ENCODE measurements around the gene PPFIBP2.

Gene PPFIBP2

GRCh38 chr11:7524462-7525235 is 10.8 kb downstream of the PPFIBP2 start:
- Histone ChIP-seq H3K4me3 (ENCODE audit: low read length) (no peak overlapping the region), H3K9me3 (replicated peaks; ENCODE audit: insufficient read depth, low read length) (no peaks in the 10 kb centered on the region), H3K4me1 (ENCODE audit: low read length) (peaks cover 32% of the 10 kb centered on the region), H3K4me2 (ENCODE audit: low read depth, low read length) (no peak overlapping the region), H3K9ac (ENCODE audit: low read length) (no peak overlapping the region), H3K27me3 (replicated peaks; ENCODE audit: insufficient read depth, low read length) (no peaks in the 10 kb centered on the region), H4K20me1 (ENCODE audit: insufficient read depth, low read length) (no peaks in the 10 kb centered on the region), H3K9me2 (replicated peaks; ENCODE audit: insufficient read depth, low read length) (no peaks in the 10 kb centered on the region), H3K36me3 (replicated peaks; ENCODE audit: insufficient read depth, low read length) (no peaks in the 10 kb centered on the region), H3K79me2 (ENCODE audit: low read length) (peaks cover 28% of the 10 kb centered on the region), H3F3A (ENCODE audit: insufficient read depth, low read length) (peaks cover 14% of the 10 kb centered on the region), H3K27ac (ENCODE audit: low read length) (no peak overlapping the region), H2AFZ (ENCODE audit: low read length) (no peak overlapping the region)
- TF ChIP-seq EZH2 (optimal IDR thresholded peaks at IDR 0.05; ENCODE audit: low read depth, low read length) (no peak), CTCF (IDR thresholded peaks at IDR 0.05; ENCODE audit: low read length) (no peak), EZH2phosphoT487 (IDR thresholded peaks at IDR 0.05; ENCODE audit: low read length) (no peak)
- DNase-seq, result no peak

GRCh38 chr11:7525424-7525823 is 11.6 kb downstream of the PPFIBP2 start:
- no peaks in the 10 kb centered on the region for H3K27me3 ChIP-seq (replicated peaks; ENCODE audit: insufficient read depth, low read length)
- no peaks in the 10 kb centered on the region for H4K20me1 ChIP-seq (ENCODE audit: insufficient read depth, low read length)

GRCh38 chr11:7527029-7527428 is 13.2 kb downstream of the PPFIBP2 start:
- Histone ChIP-seq H3K4me2 (ENCODE audit: low read depth, low read length) (no peak overlapping the region), H3K79me2 (ENCODE audit: low read length) (peaks cover 26% of the 10 kb centered on the region), H3K36me3 (replicated peaks; ENCODE audit: insufficient read depth, low read length) (no peaks in the 10 kb centered on the region), H3K9ac (ENCODE audit: low read length) (no peak overlapping the region), H3K9me3 (replicated peaks; ENCODE audit: insufficient read depth, low read length) (no peaks in the 10 kb centered on the region), H4K20me1 (ENCODE audit: insufficient read depth, low read length) (no peaks in the 10 kb centered on the region), H3K27ac (ENCODE audit: low read length) (no peak overlapping the region), H3K4me1 (ENCODE audit: low read length) (peaks cover 19% of the 10 kb centered on the region), H3K9me2 (replicated peaks; ENCODE audit: insufficient read depth, low read length) (no peaks in the 10 kb centered on the region), H2AFZ (ENCODE audit: low read length) (no peak overlapping the region), H3F3A (ENCODE audit: insufficient read depth, low read length) (no peaks in the 10 kb centered on the region), H3K27me3 (replicated peaks; ENCODE audit: insufficient read depth, low read length) (no peaks in the 10 kb centered on the region), H3K4me3 (ENCODE audit: low read length) (no peak overlapping the region)
- TF ChIP-seq CTCF (IDR thresholded peaks at IDR 0.05; ENCODE audit: low read length), result no peak
- TF ChIP-seq EZH2phosphoT487 (IDR thresholded peaks at IDR 0.05; ENCODE audit: low read length), result no peak
- no peak for DNase-seq

More at GRCh38 chr11:7525424-7525823, 11.6 kb downstream of the PPFIBP2 start:
- Histone ChIP-seq H3K9ac (ENCODE audit: low read length) (no peak overlapping the region), H3K27ac (ENCODE audit: low read length) (no peak overlapping the region), H3K4me3 (ENCODE audit: low read length) (no peak overlapping the region), H3K9me2 (replicated peaks; ENCODE audit: insufficient read depth, low read length) (no peaks in the 10 kb centered on the region), H3K9me3 (replicated peaks; ENCODE audit: insufficient read depth, low read length) (no peaks in the 10 kb centered on the region), H2AFZ (ENCODE audit: low read length) (no peak overlapping the region), H3K36me3 (replicated peaks; ENCODE audit: insufficient read depth, low read length) (no peaks in the 10 kb centered on the region), H3K4me1 (ENCODE audit: low read length) (peaks cover 25% of the 10 kb centered on the region), H3K4me2 (ENCODE audit: low read depth, low read length) (no peak overlapping the region), H3F3A (ENCODE audit: insufficient read depth, low read length) (peaks cover 8% of the 10 kb centered on the region), H3K79me2 (ENCODE audit: low read length) (peaks cover 28% of the 10 kb centered on the region)
- TF ChIP-seq CTCF (IDR thresholded peaks at IDR 0.05; ENCODE audit: low read length) (no peak), EZH2 (optimal IDR thresholded peaks at IDR 0.05; ENCODE audit: low read depth, low read length) (no peak), EZH2phosphoT487 (IDR thresholded peaks at IDR 0.05; ENCODE audit: low read length) (no peak)
- no peak for DNase-seq
